HEK293 (cell line): ENCODE results near the gene SMC4.

Experiments used
- CTCF ChIP-seq: fragments of 450-650 bp; formaldehyde crosslinking; IDR thresholded peaks from 2 replicates; pipeline ENCODE4 v1.5.1; 2016; ENCODE audit warnings: missing biosample characterization, missing genetic modification characterization
- KLF1 ChIP-seq: fragments of 450-650 bp; formaldehyde crosslinking; IDR thresholded peaks from 2 replicates; pipeline ENCODE4 v1.5.1; 2016; ENCODE audit warnings: missing biosample characterization, missing genetic modification characterization
- KLF9 ChIP-seq: fragments of 450-650 bp; formaldehyde crosslinking; IDR thresholded peaks from 2 replicates; pipeline ENCODE4 v1.5.1; 2016; ENCODE audit warnings: missing biosample characterization, missing genetic modification characterization, low read depth
- REST ChIP-seq: fragments of 450-650 bp; formaldehyde crosslinking; IDR thresholded peaks from 2 replicates; pipeline ENCODE4 v1.5.1; 2016; ENCODE audit warnings: missing biosample characterization, missing genetic modification characterization
- SCRT1 ChIP-seq: fragments of 450-650 bp; formaldehyde crosslinking; IDR thresholded peaks from 2 replicates; pipeline ENCODE4 v1.5.1; 2016; ENCODE audit warnings: missing biosample characterization, missing genetic modification characterization, borderline replicate concordance
- ZBTB20 ChIP-seq: fragments of 450-650 bp; formaldehyde crosslinking; IDR thresholded peaks from 2 replicates; pipeline ENCODE4 v1.5.1; 2016; ENCODE audit warnings: missing biosample characterization, missing genetic modification characterization
- ZNF169 ChIP-seq: fragments of 450-650 bp; formaldehyde crosslinking; IDR thresholded peaks from 2 replicates; pipeline ENCODE4 v1.5.1; 2016; ENCODE audit warnings: missing biosample characterization, missing genetic modification characterization
- ZNF24 ChIP-seq: fragments of 450-650 bp; formaldehyde crosslinking; IDR thresholded peaks from 2 replicates; pipeline ENCODE4 v1.5.1; 2016; ENCODE audit warnings: missing biosample characterization, missing genetic modification characterization
- ZNF529 ChIP-seq: fragments of 450-650 bp; formaldehyde crosslinking; IDR thresholded peaks from 2 replicates; pipeline ENCODE4 v1.5.1; 2017; ENCODE audit warnings: missing genetic modification characterization, missing biosample characterization; ENCODE audit not compliant: insufficient replicate concordance
- ZNF785 ChIP-seq: fragments of 450-650 bp; formaldehyde crosslinking; IDR thresholded peaks from 2 replicates; pipeline ENCODE4 v1.5.1; 2016; ENCODE audit warnings: missing biosample characterization, missing genetic modification characterization

- TF ChIP-seq KLF1 (no peak), SCRT1 (tag by site-specific recombination) (no peak), CTCF (no peak), ZNF529 (tag by site-specific recombination) (no peak), KLF9 (tag by site-specific recombination) (no peak), ZBTB20 (tag by site-specific recombination) (no peak), ZNF785 (tag by site-specific recombination) (no peak), ZNF24 (tag by site-specific recombination) (no peak), REST (tag by site-specific recombination) (no peak), ZNF169 (no peak)
These were observed 78.3 kb downstream of the SMC4 start for GRCh38 chr3:160477750-160478149.
